Medulla oblongata (tissue), 1 donor: ENCODE measurements around the gene CALY.

Source experiments
- DNase-seq: peaks from one replicate; pipeline ENCODE4 v3.0.0-alpha.2; 2015; ENCODE audit errors: extremely low spot score

Gene CALY

DNA sequence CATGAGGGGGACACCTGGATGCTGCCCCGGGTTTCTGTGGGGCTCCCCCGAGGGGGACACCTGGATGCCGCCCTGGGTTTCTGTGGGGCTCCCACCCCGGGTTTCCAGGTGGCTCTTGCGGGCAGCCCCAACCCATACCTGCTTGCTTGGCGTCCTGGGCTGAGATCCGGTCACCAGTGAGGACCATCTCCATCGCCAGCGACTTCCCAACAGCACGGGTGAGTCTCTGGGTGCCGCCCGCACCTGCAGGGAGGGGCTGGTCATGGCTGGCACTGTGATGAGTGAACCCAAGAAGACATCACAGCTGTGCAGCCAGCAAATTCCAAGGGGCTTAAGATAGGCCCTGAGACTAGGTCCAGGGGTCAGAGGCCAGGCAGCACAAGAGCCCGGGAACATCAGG lies 30.1 kb upstream of the CALY start:
- no peak for DNase-seq

DNA sequence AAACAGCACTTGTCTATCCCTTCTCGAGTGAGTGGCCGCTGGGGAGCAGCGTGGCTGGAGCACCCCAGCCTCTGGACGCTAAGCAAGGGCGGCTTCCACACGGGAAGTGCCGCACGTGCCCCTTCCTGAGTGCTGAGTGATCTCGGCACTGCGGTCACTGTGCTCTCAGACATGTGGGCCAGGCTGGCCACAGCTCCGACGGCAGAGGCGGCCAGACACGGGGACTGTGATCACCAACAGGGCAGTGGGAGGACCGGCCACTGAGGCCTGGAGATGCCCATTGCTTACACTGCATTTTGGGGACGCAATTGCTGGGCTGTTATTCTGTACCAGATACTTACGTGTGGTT lies 29.4 kb upstream of the CALY start:
- DNase-seq = no peak

DNA sequence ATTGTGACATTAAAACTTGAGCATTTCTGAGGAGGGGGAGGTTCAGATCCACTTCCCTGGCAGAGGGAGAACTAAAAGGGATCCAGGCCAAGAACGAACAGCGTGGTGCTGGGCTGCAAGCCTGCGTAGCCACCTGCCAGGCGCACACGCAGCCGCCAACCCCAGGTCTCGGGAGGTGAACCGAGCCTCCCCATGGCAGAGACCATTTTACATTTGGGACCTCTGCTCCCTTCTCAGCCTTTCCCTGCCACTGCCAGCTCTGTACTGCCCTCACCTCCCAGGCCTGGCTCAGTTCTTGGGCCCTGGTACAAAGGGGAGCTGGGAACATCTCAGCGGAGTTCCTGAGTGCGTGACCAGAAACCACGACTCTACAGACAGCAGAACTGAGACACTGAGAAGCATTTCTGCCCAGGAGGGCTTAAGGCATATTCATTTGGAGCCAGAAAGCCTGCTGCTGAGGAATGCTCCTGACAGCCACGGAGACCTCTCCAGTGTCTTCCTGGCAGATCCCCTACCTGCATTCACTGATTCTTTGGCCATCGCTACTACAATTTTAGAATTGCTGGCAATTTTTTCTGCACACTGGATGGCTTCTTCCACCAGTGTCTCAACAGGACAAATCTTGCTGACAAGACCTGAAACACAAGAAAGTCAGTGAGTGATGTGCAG lies 28.9 kb upstream of the CALY start:
- DNase-seq = no peak

DNA sequence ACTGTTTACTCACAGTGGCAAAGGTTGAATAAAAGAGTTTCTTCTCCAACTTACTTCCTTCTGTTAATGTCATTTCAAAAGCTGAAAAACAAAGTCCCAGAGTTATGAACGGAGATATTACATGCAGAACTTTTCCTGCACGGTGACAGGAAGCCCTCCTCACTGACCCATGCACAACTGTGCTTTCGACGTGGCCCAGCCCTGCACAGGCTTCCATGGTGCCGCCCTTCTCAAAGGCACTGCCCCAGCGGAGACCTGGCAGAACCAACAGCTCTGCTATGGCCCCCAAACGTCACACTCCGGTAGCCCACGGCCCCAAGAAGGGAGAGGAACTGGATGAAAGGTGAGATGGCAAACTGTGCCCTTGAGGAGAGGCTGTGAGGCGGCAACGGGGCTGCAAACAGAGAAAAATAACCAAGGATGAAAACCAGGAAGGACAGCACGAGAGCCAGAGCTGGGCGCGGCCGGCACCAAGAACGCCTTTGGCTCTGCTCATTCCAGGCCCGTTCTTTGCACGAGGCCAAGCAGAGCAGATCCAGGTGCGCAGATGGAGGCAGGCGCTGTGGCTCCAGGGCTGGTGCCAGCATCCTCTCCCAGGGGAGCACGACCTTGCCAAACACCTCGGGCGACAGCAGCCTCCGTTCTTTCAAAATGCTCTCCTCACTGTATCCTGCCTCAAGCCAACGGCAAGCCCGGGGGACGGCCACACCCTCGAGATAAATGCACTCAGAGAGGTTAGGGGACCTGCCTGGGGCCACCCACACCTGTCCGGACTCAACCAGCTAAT lies 28.1 kb upstream of the CALY start:
- no peak for DNase-seq

DNA sequence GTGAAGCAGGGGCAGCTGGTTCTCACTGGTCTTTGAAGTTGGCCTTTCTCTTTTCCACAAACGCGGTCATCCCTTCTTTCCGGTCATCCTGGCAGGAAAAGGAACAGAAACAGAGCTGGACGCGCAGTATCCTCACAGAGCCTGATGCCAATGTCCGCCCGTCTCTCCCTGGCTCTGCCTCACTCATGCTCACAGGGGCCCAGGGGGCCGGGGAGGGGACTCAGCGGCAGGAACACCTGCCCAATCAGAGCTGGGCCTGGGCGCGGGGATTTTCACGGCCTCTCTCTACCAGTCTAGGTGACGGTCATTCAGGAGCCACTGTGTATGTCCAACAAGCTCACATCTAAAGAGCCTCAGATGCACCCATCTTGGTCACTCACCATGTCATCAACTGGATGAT lies 26.1 kb upstream of the CALY start:
- DNase-seq = no peak

DNA sequence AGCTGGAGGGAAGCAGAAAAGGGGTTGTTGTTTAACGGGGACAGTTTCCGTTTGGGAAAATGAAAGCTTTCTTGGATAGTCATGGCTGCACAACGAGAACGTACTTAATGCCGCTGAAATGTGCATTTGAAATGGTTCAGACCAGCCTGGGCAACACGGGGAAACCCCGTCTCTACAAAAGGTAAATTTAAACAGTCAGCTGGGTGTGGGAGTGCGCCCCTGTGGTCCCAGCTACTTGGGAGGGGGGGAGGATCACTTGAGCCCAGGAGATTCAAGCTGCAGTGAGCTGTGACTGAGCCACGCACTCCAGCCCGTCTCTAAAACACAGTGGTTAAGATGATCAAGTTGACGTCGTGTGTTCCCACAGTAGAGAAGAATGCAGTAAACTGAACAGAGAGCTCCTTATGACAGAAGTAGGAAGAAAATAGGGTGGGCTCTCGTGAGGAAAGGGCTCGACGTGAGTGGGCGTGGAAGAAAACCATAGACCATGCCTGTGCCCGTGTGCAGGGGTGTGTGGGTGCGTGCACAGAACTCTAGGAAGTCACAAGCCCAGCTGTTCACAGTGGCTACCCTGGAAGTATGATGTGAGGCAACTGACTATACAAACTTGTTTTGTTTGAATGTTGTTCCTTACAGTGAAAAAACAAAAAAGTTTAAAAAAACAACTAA lies 25.2 kb upstream of the CALY start:
- DNase-seq = no peak

DNA sequence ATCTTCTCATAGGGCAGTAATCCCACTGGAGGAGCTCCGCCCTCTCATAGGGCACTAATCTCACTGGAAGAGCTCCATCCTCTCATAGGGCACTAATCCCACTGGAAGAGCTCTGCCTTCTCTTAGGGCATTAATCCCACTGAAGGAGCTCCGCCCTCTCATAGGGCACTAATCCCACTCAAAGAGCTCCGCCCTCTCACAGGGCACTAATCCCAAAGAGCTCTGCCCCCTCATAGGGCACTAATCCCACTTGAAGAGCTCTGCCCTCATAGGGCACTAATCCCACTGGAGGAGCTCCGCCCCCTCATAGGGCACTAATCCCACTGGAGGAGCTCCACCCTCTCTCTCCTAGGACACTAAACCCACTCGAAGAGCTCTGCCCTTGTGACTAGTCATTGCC lies 24.5 kb upstream of the CALY start:
- no peak for DNase-seq

DNA sequence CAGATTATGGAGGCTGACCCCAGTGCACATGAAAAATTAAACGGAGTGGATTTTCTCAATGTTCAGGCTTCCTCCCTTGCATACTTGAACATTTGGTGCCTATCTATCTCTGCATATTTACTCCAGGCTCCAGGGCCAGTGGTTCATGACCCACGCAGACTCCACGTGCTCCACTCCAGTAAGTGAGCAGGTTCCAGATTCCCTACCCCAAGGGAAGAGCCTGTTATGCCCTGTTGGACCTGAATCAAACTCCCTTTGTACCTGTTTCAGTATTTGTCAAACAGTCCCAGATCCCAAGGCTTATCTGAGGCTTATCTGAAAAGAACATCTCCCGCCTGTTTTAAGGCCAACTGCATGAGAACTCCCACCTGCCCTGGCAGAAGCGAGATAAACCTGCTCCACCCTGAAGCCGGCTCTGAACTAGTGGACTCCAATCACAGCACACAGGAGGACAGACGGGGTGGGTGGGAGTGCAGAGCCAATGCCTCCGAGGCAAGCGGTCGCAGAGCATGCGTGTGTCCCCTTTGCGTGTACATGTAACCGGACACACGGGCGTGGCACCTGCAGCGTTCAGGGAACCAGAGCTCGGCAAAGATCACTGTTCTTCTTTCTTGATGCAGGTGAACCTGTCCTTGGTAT lies 23.4 kb upstream of the CALY start:
- DNase-seq = no peak

DNA sequence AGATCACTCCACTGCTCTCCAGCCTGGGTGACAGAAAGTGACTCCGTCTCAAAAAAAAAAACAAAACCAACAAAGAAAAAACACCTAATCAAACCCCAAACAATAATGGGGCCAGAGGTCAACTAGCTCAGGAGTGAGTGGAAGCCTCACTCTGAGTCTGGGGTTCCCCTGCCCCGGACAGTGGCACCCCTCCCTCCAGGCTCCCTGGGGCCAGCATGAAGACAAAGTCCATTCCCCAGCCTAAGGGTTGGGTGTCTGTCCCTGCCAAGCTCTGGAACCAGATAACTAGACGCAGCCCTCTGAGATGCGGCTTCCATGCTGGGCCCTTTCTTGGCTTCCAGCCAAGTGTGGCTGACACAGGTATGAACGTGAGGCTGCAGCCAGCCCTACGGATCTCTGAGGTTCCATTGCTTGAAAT lies 22.9 kb upstream of the CALY start:
- DNase-seq = no peak

DNA sequence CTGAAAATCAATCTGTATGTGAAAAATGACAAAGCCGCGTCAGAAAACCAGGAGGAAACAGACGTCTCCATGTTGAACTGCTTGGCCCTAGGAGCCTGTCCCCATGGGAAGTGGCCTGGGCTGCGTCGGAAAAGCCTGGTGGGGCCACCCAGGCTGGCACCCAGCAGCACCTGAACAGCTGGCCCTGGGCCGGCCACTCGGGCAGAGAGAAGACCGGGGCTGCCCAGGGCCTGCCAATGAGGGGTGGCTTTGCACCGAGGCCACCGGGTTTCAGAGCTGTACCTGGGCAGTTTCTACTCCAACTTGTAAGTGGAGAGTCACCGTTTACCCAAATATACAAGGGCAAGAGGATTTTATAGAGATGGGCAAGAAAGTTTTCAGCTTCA lies 22.2 kb upstream of the CALY start:
- no peak for DNase-seq

DNA sequence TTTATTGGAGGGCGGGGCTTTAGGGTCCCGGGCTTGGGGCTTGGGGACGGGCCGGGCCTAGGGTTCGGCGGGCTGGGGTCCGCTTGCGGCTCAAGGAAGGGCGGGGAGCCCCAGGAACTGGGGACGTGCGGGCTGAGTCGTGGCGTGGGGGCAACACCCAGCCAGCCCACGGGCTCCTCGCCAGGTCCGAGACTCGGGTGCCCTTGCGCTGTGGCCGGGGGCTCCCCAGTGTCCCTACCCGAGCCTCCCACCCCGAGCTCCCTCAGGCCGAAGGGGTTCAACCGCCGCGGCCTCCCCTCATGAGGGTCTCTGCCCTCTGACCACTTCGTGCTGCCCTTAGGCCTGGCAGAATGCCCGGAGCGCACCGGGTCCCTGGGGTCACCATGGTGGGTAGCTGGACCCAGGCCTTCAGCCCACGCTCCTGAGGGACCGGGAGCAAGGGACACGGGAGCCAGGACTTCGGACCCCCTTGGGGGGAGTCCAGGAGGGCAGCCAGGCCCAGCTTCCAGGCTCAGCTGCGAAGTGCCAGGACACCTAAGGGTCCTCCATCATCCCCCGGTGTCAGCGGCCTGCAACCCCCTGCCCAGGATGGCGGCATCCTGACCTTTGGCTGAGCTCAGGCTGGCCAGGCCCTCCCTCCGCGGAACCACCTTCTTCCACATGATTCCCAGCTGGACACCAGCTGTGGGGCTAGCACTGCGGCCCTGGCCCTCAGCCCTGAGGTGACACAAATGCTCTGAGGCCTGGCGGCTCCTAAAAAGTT lies 21.6 kb upstream of the CALY start:
- no peak for DNase-seq

DNA sequence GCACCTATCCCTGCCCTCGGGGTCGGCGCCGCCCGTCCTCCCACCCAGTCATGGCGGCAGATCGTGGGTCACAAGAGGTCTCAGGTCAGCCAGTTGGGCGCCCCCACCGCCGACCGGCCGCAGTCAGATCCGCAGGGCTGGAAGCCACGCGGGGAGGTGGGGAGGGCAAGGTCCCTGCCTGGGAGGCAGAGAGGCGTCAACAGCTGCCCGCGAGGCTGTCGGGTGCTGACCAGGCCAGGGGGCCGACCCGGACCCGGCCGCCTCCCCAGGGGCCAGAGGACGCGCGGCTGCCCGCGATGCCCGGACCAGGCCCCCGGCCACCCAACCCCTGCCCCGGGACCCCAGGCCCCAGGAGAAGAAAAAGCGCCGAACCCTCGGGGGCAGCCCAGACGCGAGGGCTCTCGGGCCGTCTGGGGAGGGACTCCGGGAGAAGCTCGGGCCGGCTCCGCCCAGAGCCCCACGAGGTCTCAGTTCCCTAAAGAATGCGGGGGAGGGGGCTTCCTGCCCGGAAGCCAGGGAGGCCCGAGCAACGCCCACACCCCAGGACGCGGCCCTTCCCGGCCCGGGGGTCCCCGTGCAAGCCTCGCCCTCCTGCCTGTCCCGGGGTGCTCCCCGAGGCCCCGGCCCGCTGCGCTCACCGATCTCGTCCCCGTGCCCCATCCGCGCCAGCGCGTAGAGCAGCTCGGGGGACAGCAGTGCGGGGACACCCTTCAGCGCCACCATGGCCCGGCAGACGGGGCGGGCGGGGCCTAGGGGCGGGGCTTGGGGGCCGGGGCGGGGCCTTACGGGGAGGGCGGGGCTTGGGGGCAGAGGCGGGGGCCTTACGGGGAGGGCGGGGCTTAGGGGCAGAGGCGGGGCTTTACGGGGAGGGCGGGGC lies 20.8 kb upstream of the CALY start, which contains the start of gene FUOM:
TSS of gene FUOM (minus strand) at position 735 of the 877 bp plus-strand sequence. CDS start at position 723, 12 bp downstream.
- peak; percentile 45 for DNase-seq

DNA sequence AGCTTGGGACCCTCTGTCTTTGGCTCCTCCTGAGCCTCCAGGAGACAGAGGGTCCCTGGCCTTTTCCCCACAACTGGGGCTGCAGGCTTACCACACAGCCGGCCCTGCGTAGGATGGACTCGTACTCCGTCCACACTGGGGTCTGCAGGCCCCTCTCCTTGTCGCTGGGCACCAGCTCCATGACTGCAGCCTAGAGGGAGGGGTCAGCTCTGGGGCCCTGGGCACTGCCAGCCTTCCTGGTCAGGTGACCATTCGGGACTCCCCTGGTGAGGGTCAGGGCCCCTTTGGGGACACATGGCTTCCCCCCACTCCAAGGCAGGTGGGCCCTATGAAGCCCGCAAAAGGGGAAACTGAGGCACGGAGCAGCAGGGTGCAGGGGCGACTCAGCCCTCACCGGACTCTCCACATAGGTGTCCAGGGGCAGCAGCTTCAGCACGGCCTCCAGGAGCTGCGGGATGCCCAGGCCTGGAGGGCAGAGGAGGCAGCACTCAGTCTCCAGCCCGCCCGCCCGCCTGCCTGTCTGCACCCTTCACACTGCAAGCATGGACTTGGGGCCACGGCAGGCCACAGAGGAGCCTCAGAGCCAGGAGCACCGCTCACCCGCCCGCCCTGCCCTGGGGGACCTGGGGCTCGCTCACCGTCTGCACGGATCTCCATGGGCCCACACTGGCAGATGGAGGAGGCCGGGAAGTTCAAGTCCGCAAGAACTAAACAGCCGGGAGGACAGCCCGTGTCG lies 20.0 kb upstream of the CALY start:
- DNase-seq = no peak

DNA sequence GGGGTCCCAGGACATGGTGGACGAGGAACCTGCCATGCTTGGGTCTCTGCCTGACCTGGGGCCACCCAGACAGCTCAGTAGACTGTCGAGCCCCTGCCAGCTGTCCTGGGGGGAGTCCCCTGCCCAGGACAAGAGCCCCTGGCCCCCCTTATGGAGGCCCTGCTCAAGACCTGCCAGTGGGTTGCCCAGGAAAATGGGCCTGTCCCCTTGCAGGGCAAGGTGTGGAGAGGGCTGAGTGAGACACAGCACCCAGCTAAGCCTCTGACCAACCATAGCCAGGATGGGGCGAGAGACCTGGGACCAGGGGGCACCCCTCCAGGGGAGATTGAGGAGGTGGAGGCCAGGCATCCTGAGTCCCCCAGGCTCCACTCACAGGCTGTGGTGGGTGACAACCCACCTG lies 19.3 kb upstream of the CALY start:
- DNase-seq = no peak

DNA sequence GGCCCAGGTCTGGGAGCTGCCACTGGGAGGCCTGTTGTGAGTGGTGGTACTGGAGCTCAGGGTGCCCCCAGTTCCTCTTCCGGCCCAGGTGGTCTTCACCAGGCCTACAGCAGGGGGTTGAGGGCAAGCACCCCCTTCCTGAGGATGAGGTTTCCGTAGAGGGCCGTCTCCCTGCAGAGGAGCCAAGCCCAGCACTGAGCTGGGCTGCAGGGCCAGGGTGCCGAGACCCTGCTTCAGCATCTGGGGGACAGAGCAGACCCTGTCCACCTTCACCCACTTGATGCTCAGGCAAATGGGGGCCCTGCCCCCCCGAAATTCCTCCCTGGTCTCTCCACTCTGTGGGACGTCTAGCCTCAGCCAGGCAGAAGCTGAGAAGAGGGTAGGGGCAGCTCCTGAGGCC lies 18.6 kb upstream of the CALY start:
- DNase-seq = no peak

DNA sequence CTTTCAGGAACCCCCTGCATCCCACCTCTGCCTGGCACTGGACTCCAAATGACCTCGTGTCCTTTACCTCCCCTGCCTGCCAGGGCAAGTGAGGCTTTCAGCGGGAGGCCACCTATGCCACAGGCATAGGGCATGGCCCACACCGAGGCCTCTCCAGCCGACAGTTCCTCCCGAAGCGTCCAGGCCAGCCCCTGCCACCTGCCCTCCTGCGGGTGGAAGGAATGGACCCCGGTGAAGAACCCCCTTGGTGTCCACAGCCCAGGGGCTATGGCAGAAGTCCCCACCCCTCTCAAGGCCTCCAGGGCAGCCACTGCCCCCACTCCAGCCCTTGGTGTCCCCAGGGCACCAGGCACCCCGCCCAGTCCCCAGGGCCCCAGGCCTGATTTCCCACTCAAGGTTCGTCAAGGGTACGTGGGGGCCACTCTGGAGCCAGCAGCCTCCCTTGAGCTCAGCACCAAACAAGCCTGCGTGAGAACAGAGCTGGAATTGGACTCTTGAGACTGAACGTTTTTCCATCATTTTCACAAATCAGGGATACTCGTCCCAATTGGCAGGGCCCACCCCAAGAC lies 18.1 kb upstream of the CALY start:
- no peak for DNase-seq

DNA sequence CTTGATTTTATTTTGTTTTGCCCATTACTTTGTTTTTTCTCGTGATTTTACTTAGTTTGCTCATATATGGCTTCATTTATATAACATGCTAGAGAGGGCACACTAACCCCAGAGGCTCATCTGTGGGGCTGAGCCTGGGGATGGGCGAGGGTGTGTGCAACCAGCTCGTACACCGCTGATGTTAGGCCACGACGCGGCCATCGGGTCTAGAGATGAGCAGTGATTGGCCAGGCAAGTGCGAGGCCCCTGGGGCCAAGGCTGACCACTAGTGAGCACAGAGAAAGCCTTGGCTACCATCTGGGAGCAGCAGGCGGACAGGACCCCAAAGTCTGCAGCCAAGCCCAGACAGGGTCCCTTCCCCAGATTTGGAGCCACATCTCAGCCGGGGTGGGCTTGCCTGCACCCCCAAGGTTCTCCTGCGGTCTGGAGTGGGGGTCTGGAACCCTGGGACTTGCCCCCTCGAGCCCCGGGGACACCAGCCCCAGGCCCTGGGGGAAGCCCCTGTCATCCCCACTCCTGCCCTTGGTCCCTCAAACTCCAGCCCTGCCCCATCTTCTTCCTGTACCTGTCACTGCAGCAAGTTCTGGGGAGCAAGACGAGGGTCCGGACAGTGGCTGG lies 17.4 kb upstream of the CALY start:
- DNase-seq = no peak

DNA sequence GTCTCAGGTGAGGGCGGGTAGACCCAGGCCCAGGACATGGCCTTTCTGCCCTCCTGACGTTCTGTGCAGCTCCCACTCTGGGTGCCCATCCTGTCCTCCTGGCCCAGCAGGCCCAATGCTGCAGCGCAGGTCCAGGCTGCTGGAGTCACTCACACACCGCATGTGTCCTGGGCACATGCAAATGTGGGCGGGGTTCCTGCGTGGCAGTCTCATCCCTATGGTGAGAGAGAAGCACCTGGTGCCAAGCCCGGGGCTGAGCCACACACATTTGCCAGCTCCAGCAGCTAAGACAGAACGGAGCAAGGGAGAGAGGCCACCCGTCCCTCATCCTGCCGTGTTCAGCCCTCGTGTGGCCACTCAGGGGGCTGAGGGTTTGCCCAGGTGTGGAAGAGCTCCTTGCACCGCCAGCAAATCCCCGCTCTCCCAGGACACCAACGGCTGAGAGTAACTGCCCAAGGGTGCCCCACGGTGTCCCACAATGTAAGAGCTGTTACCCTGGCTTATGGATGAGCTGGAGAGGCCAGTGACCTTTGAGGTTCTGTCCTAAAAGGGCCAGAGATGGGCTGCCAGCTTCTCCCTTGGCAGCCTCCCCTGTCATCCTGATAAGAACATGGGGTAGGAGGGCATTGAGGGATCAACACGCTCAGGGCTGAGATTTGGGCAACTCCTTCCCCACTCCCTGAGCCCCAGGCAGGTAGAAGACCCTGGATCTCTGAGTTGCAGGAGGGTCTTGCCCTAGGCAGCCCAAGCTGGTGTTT lies 16.7 kb upstream of the CALY start:
- no peak for DNase-seq
